Measurements from ENCODE around the gene ULK4.

Gene ULK4

GRCh38 chr3:41307065-41307464 is 654.8 kb downstream of the ULK4 start:
- no peaks in the 10 kb centered on the region for H3K36me3 ChIP-seq (ENCODE audit: insufficient read depth, low read length)
- no peak overlapping the region for H3K4me3 ChIP-seq (ENCODE audit: low read depth in 1 of 2, low read length in 2 of 2)
- peaks cover 6% of the 10 kb centered on the region for H3K4me1 ChIP-seq (ENCODE audit: insufficient read depth, low read length)
- no peak overlapping the region for H3K27ac ChIP-seq (ENCODE audit: low read depth, low read length)
- no peaks in the 10 kb centered on the region for H3K9me3 ChIP-seq (ENCODE audit: low read length)
- no peaks in the 10 kb centered on the region for H3K27me3 ChIP-seq (ENCODE audit: control insufficient read depth in 1 of 2, insufficient read depth in 2 of 2, low read length in 2 of 2)
- H3K9ac ChIP-seq (ENCODE audit: low read length) = no peak overlapping the region

GRCh38 chr3:41304593-41304992 is 657.3 kb downstream of the ULK4 start:
- Histone ChIP-seq H3K36me3 (ENCODE audit: insufficient read depth, low read length) (no peaks in the 10 kb centered on the region), H3K27ac (ENCODE audit: low read depth, low read length) (no peak overlapping the region), H3K4me1 (ENCODE audit: insufficient read depth, low read length) (peaks cover 6% of the 10 kb centered on the region), H3K27me3 (ENCODE audit: control insufficient read depth in 1 of 2, insufficient read depth in 2 of 2, low read length in 2 of 2) (no peaks in the 10 kb centered on the region), H3K4me3 (ENCODE audit: low read depth in 1 of 2, low read length in 2 of 2) (no peak overlapping the region), H3K9ac (ENCODE audit: low read length) (no peak overlapping the region), H3K9me3 (ENCODE audit: low read length) (no peaks in the 10 kb centered on the region)

- Histone ChIP-seq H3K27ac (ENCODE audit: low read depth, low read length) (no peak overlapping the region), H3K4me3 (ENCODE audit: low read depth in 1 of 2, low read length in 2 of 2) (no peak overlapping the region), H3K9me3 (ENCODE audit: low read length) (no peaks in the 10 kb centered on the region), H3K27me3 (ENCODE audit: control insufficient read depth in 1 of 2, insufficient read depth in 2 of 2, low read length in 2 of 2) (no peaks in the 10 kb centered on the region), H3K4me1 (ENCODE audit: insufficient read depth, low read length) (peaks cover 6% of the 10 kb centered on the region), H3K9ac (ENCODE audit: low read length) (no peak overlapping the region), H3K36me3 (ENCODE audit: insufficient read depth, low read length) (no peaks in the 10 kb centered on the region)
Measured at GRCh38 chr3:41302295-41302694, 659.6 kb downstream of the ULK4 start.

GRCh38 chr3:41301548-41301947 is 660.4 kb downstream of the ULK4 start:
- H3K4me3 ChIP-seq (ENCODE audit: low read depth in 1 of 2, low read length in 2 of 2) = no peak overlapping the region
- H3K9me3 ChIP-seq (ENCODE audit: low read length) = no peaks in the 10 kb centered on the region
- H3K36me3 ChIP-seq (ENCODE audit: insufficient read depth, low read length) = no peaks in the 10 kb centered on the region
- H3K4me1 ChIP-seq (ENCODE audit: insufficient read depth, low read length) = peaks cover 6% of the 10 kb centered on the region
- no peak overlapping the region for H3K9ac ChIP-seq (ENCODE audit: low read length)
- no peaks in the 10 kb centered on the region for H3K27me3 ChIP-seq (ENCODE audit: control insufficient read depth in 1 of 2, insufficient read depth in 2 of 2, low read length in 2 of 2)
- no peak overlapping the region for H3K27ac ChIP-seq (ENCODE audit: low read depth, low read length)

GRCh38 chr3:41299036-41299435 is 662.9 kb downstream of the ULK4 start:
- no peak overlapping the region for H3K4me3 ChIP-seq (ENCODE audit: low read depth in 1 of 2, low read length in 2 of 2)
- no peak overlapping the region for H3K27ac ChIP-seq (ENCODE audit: low read depth, low read length)
- no peaks in the 10 kb centered on the region for H3K9me3 ChIP-seq (ENCODE audit: low read length)
- no peaks in the 10 kb centered on the region for H3K27me3 ChIP-seq (ENCODE audit: control insufficient read depth in 1 of 2, insufficient read depth in 2 of 2, low read length in 2 of 2)
- no peak overlapping the region for H3K9ac ChIP-seq (ENCODE audit: low read length)
- H3K4me1 ChIP-seq (ENCODE audit: insufficient read depth, low read length) = no peaks in the 10 kb centered on the region
- no peaks in the 10 kb centered on the region for H3K36me3 ChIP-seq (ENCODE audit: insufficient read depth, low read length)

- Histone ChIP-seq H3K9me3 (ENCODE audit: low read length) (no peaks in the 10 kb centered on the region), H3K4me1 (ENCODE audit: insufficient read depth, low read length) (no peaks in the 10 kb centered on the region), H3K4me3 (ENCODE audit: low read depth in 1 of 2, low read length in 2 of 2) (no peak overlapping the region), H3K27ac (ENCODE audit: low read depth, low read length) (no peak overlapping the region), H3K9ac (ENCODE audit: low read length) (no peak overlapping the region), H3K36me3 (ENCODE audit: insufficient read depth, low read length) (no peaks in the 10 kb centered on the region), H3K27me3 (ENCODE audit: control insufficient read depth in 1 of 2, insufficient read depth in 2 of 2, low read length in 2 of 2) (no peaks in the 10 kb centered on the region)
Measured at GRCh38 chr3:41297750-41298149, 664.2 kb downstream of the ULK4 start.

GRCh38 chr3:41296556-41296955 is 665.3 kb downstream of the ULK4 start:
- Histone ChIP-seq H3K27ac (ENCODE audit: low read depth, low read length) (no peak overlapping the region), H3K36me3 (ENCODE audit: insufficient read depth, low read length) (no peaks in the 10 kb centered on the region), H3K4me1 (ENCODE audit: insufficient read depth, low read length) (no peaks in the 10 kb centered on the region)

GRCh38 chr3:41295740-41296139 is 666.2 kb downstream of the ULK4 start:
- Histone ChIP-seq H3K27me3 (ENCODE audit: control insufficient read depth in 1 of 2, insufficient read depth in 2 of 2, low read length in 2 of 2) (no peaks in the 10 kb centered on the region), H3K9ac (ENCODE audit: low read length) (no peak overlapping the region), H3K27ac (ENCODE audit: low read depth, low read length) (no peak overlapping the region), H3K9me3 (ENCODE audit: low read length) (no peaks in the 10 kb centered on the region), H3K4me1 (ENCODE audit: insufficient read depth, low read length) (no peaks in the 10 kb centered on the region), H3K36me3 (ENCODE audit: insufficient read depth, low read length) (no peaks in the 10 kb centered on the region), H3K4me3 (ENCODE audit: low read depth in 1 of 2, low read length in 2 of 2) (no peak overlapping the region)

More at GRCh38 chr3:41296556-41296955, 665.3 kb downstream of the ULK4 start:
- Histone ChIP-seq H3K4me3 (ENCODE audit: low read depth in 1 of 2, low read length in 2 of 2) (no peak overlapping the region), H3K9me3 (ENCODE audit: low read length) (no peaks in the 10 kb centered on the region), H3K27me3 (ENCODE audit: control insufficient read depth in 1 of 2, insufficient read depth in 2 of 2, low read length in 2 of 2) (no peaks in the 10 kb centered on the region), H3K9ac (ENCODE audit: low read length) (no peak overlapping the region)

- Histone ChIP-seq H3K27me3 (ENCODE audit: control insufficient read depth in 1 of 2, insufficient read depth in 2 of 2, low read length in 2 of 2) (no peaks in the 10 kb centered on the region), H3K4me3 (ENCODE audit: low read depth in 1 of 2, low read length in 2 of 2) (no peak overlapping the region), H3K27ac (ENCODE audit: low read depth, low read length) (no peak overlapping the region), H3K36me3 (ENCODE audit: insufficient read depth, low read length) (no peaks in the 10 kb centered on the region), H3K4me1 (ENCODE audit: insufficient read depth, low read length) (no peaks in the 10 kb centered on the region), H3K9me3 (ENCODE audit: low read length) (no peaks in the 10 kb centered on the region), H3K9ac (ENCODE audit: low read length) (no peak overlapping the region)
Measured at GRCh38 chr3:41293169-41293681, 668.7 kb downstream of the ULK4 start.

GRCh38 chr3:41290736-41291135 is 671.2 kb downstream of the ULK4 start:
- Histone ChIP-seq H3K27ac (ENCODE audit: low read depth, low read length) (no peak overlapping the region), H3K9ac (ENCODE audit: low read length) (no peak overlapping the region), H3K4me3 (ENCODE audit: low read depth in 1 of 2, low read length in 2 of 2) (no peak overlapping the region), H3K4me1 (ENCODE audit: insufficient read depth, low read length) (no peaks in the 10 kb centered on the region), H3K36me3 (ENCODE audit: insufficient read depth, low read length) (no peaks in the 10 kb centered on the region), H3K27me3 (ENCODE audit: control insufficient read depth in 1 of 2, insufficient read depth in 2 of 2, low read length in 2 of 2) (no peaks in the 10 kb centered on the region), H3K9me3 (ENCODE audit: low read length) (no peaks in the 10 kb centered on the region)

GRCh38 chr3:41290306-41290705 is 671.6 kb downstream of the ULK4 start:
- Histone ChIP-seq H3K36me3 (ENCODE audit: insufficient read depth, low read length) (no peaks in the 10 kb centered on the region), H3K27ac (ENCODE audit: low read depth, low read length) (no peak overlapping the region), H3K4me1 (ENCODE audit: insufficient read depth, low read length) (no peaks in the 10 kb centered on the region), H3K9ac (ENCODE audit: low read length) (no peak overlapping the region), H3K4me3 (ENCODE audit: low read depth in 1 of 2, low read length in 2 of 2) (no peak overlapping the region), H3K27me3 (ENCODE audit: control insufficient read depth in 1 of 2, insufficient read depth in 2 of 2, low read length in 2 of 2) (no peaks in the 10 kb centered on the region), H3K9me3 (ENCODE audit: low read length) (no peaks in the 10 kb centered on the region)

- H3K4me3 ChIP-seq (ENCODE audit: low read depth in 1 of 2, low read length in 2 of 2) = no peak overlapping the region
- H3K27me3 ChIP-seq (ENCODE audit: control insufficient read depth in 1 of 2, insufficient read depth in 2 of 2, low read length in 2 of 2) = no peaks in the 10 kb centered on the region
- H3K36me3 ChIP-seq (ENCODE audit: insufficient read depth, low read length) = no peaks in the 10 kb centered on the region
- no peaks in the 10 kb centered on the region for H3K9me3 ChIP-seq (ENCODE audit: low read length)
- no peak overlapping the region for H3K9ac ChIP-seq (ENCODE audit: low read length)
- H3K4me1 ChIP-seq (ENCODE audit: insufficient read depth, low read length) = no peaks in the 10 kb centered on the region
- no peak overlapping the region for H3K27ac ChIP-seq (ENCODE audit: low read depth, low read length)
Measured at GRCh38 chr3:41288785-41289184, 673.1 kb downstream of the ULK4 start.
